Ovary (tissue), 3 donors: ENCODE results near the gene ELAVL2.

Experiments used
- CTCF ChIP-seq, 3 donors: fragments of 450-650 bp in 2 of 3; fragments of 200-600 bp in 1 of 3; IDR thresholded peaks; one replicate each; pipeline versions ENCODE4 v1.5.1 to v1.8.0; 2016 to 2022; ENCODE audit warnings: antibody characterized with exemption in 3 of 3, mild to moderate bottlenecking in 1 of 3
- EP300 ChIP-seq: sonication (generic); formaldehyde crosslinking; IDR thresholded peaks from one replicate; pipeline ENCODE4 v1.6.1; 2017; ENCODE audit warnings: antibody characterized with exemption
- donor health status: DM: no; HTN: no; CAD: no.

DNA sequence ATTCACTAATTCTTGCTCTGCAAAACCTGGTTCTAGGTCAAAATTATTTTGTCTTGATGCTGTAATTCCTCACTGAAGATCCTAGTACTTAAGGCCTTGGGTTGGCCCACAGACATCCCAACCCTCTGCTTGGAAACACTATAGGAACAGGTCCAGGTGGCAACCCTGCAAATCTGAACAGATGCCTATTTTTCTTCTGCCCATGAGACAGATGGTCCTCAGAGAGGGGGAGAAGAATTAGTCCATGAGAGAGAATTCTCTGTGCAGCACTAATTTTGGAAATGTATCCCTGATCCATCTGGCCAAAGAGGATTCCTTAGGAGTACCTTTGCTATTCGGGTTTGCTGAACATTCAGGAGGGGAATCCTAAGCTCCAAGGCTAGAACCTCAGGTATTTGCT is 156.3 kb downstream of the ELAVL2 start:
- no peak for TF ChIP-seq CTCF (IDR thresholded peaks at IDR 0.05)
- no peak for TF ChIP-seq EP300
